ENCODE data around the gene AP4S1.

The AP4S1 gene

GRCh38 chr14:31139301-31139847, 113.9 kb downstream of the AP4S1 start:
- DNase-seq, result no peak

DNA sequence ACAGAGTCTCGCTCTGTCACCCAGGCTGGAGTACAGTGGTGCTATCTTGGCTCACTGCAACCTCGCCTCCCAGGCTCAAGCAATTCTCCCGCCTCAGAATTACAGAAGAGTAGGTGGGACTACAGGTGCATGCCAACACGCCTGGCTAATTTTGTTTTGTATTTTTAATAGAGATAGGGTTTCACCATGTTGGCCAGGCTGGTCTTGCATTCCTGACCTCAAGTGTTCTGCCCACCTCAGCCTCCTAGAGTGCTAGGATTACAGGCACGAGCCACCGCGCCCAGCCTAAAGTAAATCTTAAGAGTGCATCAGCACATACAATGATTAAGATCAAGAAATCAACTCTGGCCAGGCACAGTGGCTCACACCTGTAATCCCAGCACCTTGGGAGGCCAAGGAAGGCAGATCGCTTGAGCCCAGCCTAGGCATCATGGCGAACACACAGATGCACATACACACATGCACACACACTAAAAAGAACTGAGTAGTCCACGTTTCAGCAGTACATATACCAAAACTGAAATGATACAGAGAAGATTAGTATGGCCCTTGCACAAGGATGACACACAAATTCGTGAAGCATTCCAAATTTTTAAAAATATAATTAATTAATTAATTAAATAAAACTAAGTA, 117.1 kb downstream of the AP4S1 start:
- DNase-seq, result no peak
